ENCODE measurements around the gene TSPAN31. TPM values are rescaled to one million over a fixed set of nuclear protein-coding genes. Genes with fewer than 3 reads are reported as not detected.
A peak's percentile ranks its signal among the peaks of the same experiment; 100 is the strongest.

The TSPAN31 gene
- total and polyA plus RNA-seq, 2 of the 8 experiments (the other 6 are each of a cell fraction or from before 2014, with no cell fraction given), result 15.8 to 31.4 TPM

GRCh38 chr12:57726884-57727757 lies 17.7 kb upstream of the TSPAN31 start:
- Histone ChIP-seq H3K4ac (replicated peaks; ENCODE audit: insufficient read length, low read depth, low read length) (no peak overlapping the region), H3K14ac (ENCODE audit: insufficient read length) (no peak overlapping the region), H3K79me1 (ENCODE audit: low read depth, low read length) (no peaks in the 10 kb centered on the region), H3K27ac (ENCODE audit: low read depth, low read length) (no peak overlapping the region), H4K5ac (ENCODE audit: insufficient read length, low read depth, low read length) (no peak overlapping the region), H2AFZ (ENCODE audit: low read length) (no peak overlapping the region), H3K23ac (ENCODE audit: insufficient read length) (no peak overlapping the region), H3K56ac (replicated peaks; ENCODE audit: insufficient read length, low read depth, low read length) (no peak overlapping the region), H3K9ac (replicated peaks in 1 of 4; ENCODE audit: extremely low read depth in 1 of 4, low read depth in 3 of 4, low read length in 3 of 4) (no peak overlapping the region), H3K27me3 (replicated peaks in 1 of 4; ENCODE audit: control insufficient read depth in 3 of 4, extremely low read depth in 1 of 4, insufficient read depth in 3 of 4, low read length in 3 of 4) (peaks cover 19 to 78% (median 55%) of the 10 kb centered on the region in 4 experiments), H4K91ac (replicated peaks; ENCODE audit: insufficient read length, low read length) (no peak overlapping the region), H3K4me2 (ENCODE audit: insufficient read depth in 1 of 2, low read depth in 2 of 2, low read length in 2 of 2) (peak overlapping the region; percentile 52 to 95), H3K79me2 (ENCODE audit: control insufficient read depth in 1 of 2, insufficient read depth in 2 of 2, low read length in 2 of 2) (no peaks in the 10 kb centered on the region), H4K20me1 (replicated peaks in 1 of 2; ENCODE audit: control insufficient read depth in 1 of 2, insufficient read depth in 2 of 2, low read length in 2 of 2) (peaks cover 2 to 7% of the 10 kb centered on the region in 2 experiments), H3K18ac (ENCODE audit: extremely low read depth, low read length) (no peak overlapping the region), H2BK20ac (ENCODE audit: low read length) (no peak overlapping the region), H4K8ac (ENCODE audit: extremely low read depth, insufficient read depth, low read length) (peak overlapping the region; percentile 81), H2BK5ac (ENCODE audit: low read depth, low read length) (no peak overlapping the region), H3K4me3 (ENCODE audit: extremely low read depth in 1 of 4, insufficient read depth in 2 of 4, low read depth in 3 of 4, low read length in 4 of 4) (peak overlapping the region; percentile 51 to 82 (median 65)), H3K4me1 (replicated peaks in 1 of 4; ENCODE audit: control insufficient read depth in 3 of 4, insufficient read depth in 4 of 4, low read length in 3 of 4) (peaks cover 0 to 20% (median 13%) of the 10 kb centered on the region in 4 experiments; a peak in 5 of 7 replicates), H2AK5ac (ENCODE audit: low read depth, low read length) (no peak overlapping the region), H3K23me2 (ENCODE audit: low read depth, low read length) (peaks cover 12% of the 10 kb centered on the region; the same call in 1 of the 2 replicates), H3K9me3 (ENCODE audit: insufficient read depth in 2 of 2, low read depth in 1 of 2, low read length in 1 of 2) (no peaks in the 10 kb centered on the region), H3K36me3 (ENCODE audit: control insufficient read depth in 2 of 4, insufficient read depth in 4 of 4, low read length in 3 of 4) (no peaks in the 10 kb centered on the region), H2BK12ac (ENCODE audit: low read depth, low read length) (0 out of 2 replicates have a peak overlapping the region, but pooled peaks have one; percentile 55), H2BK15ac (ENCODE audit: low read length) (no peak overlapping the region), H2BK120ac (replicated peaks; ENCODE audit: low read depth, low read length) (no peak overlapping the region)
- ChIA-PET POLR2A (ENCODE audit: partially characterized antibody) (interaction anchor here (0.7 to 7.4 kb wide), 11 partner anchors 10 to 119 kb away, joined by 3 to 59 read pairs (median 4); partner anchors contain the start of genes AGAP2, B4GALNT1, EEF1AKMT3 and METTL1), CTCF (ENCODE audit: partially characterized antibody) (interaction anchor here (0.8 to 11.7 kb wide), 20 partner anchors 11 to 145 kb away, joined by 3 to 149 read pairs (median 5); partner anchors contain the start of genes AGAP2, OS9 and TSPAN31)
- no peak for FAIRE-seq
- 13% methylated on average over 49 of the region's 76 CpGs; no CpG with 5 or more reads in 1 of the 2 experiments for WGBS, 2 experiments (ENCODE audit: extremely low coverage in 1 of 2, insufficient coverage in 1 of 2, insufficient read length in 1 of 2, insufficient replicate concordance in 2 of 2, low coverage in 1 of 2, low lambda C conversion rate in 2 of 2, missing lambda C conversion rate in 1 of 2)
- DNase-seq (ENCODE audit: low read depth in 1 of 2, low spot score in 2 of 2), result peak in 1 of 2 experiments; percentile 77
- no peak for TF ChIP-seq KDM5A (IDR thresholded peaks at IDR 0.05; ENCODE audit: low read length)
- no peak for TF ChIP-seq RXRA (IDR thresholded peaks at IDR 0.05; ENCODE audit: insufficient read depth, low read depth, low read length)
- 0 out of 2 replicates have a peak, but pooled peaks have one; percentile 47 for TF ChIP-seq SP4 (IDR thresholded peaks at IDR 0.05; ENCODE audit: low read length)
- no peak for TF ChIP-seq POLR2A (IDR thresholded peaks at IDR 0.05; ENCODE audit: control extremely low read depth in 1 of 2, low read depth in 2 of 2, low read length in 2 of 2)
- no peak for TF ChIP-seq CBX8 (IDR thresholded peaks at IDR 0.05; ENCODE audit: borderline replicate concordance, low read depth, low read length)
- TF ChIP-seq SP1 (IDR thresholded peaks at IDR 0.05; ENCODE audit: low read depth, low read length), result no peak
- TF ChIP-seq, protein P1, sequence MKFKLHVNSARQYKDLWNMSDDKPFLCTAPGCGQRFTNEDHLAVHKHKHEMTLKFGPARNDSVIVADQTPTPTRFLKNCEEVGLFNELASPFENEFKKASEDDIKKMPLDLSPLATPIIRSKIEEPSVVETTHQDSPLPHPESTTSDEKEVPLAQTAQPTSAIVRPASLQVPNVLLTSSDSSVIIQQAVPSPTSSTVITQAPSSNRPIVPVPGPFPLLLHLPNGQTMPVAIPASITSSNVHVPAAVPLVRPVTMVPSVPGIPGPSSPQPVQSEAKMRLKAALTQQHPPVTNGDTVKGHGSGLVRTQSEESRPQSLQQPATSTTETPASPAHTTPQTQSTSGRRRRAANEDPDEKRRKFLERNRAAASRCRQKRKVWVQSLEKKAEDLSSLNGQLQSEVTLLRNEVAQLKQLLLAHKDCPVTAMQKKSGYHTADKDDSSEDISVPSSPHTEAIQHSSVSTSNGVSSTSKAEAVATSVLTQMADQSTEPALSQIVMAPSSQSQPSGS (IDR thresholded peaks at IDR 0.05; ENCODE audit: low read length), result no peak
- TF ChIP-seq TCF12 (IDR thresholded peaks at IDR 0.05; ENCODE audit: low read depth, low read length), result no peak
- TF ChIP-seq ASH2L (IDR thresholded peaks at IDR 0.05; ENCODE audit: low read length), result no peak
- TF ChIP-seq TBP (IDR thresholded peaks at IDR 0.05; ENCODE audit: low read depth, low read length), result no peak
- no peak for TF ChIP-seq NRF1 (IDR thresholded peaks at IDR 0.05; ENCODE audit: low read depth, low read length)

All from H1 (cell line).